Right lobe of liver (tissue), 4 donors: Measurements from ENCODE around the gene NIPA2.

ENCODE experiments used
- POLR2A ChIP-seq: fragments of 450-650 bp; IDR thresholded peaks from one replicate; pipeline ENCODE4 v1.6.1; 2017; ENCODE audit warnings: antibody characterized with exemption, mild to moderate bottlenecking
- TF ChIP-seq, protein P1 (sequence below), 4 donors: fragments of 200-600 bp in 3 of 4; fragments of 450-650 bp in 1 of 4; IDR thresholded peaks; one replicate each; pipeline versions ENCODE4 v1.5.1 to v1.8.0; 2016 to 2022; ENCODE audit warnings: antibody characterized with exemption in 4 of 4, mild to moderate bottlenecking in 2 of 4
- donor health status: DM: no; HTN: no; CAD: no.
- donor health status: DM: no; HTN: no; CAD: no.
- donor health status: DM: no; HTN: yes; CAD: no.

DNA sequence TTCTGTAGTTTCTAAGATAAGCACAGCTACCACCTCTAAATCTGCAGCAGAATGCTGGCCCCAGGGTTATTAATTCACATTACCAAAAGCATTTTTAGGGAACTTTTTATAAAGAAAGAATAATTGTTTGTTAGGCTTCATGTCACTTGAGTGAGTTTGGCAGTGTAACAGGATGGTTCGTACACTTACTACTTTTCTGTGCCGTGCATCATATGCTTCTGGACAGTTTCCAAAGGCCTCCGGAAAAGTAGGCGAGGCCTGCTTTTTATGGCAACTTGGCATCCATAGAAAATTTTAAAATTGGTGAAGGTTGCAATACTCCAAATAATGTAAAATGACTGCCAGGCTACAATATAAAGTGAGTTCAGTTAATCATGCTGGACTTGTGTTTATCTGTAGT, 30.0 kb downstream of the NIPA2 start:
- TF ChIP-seq, protein P1, sequence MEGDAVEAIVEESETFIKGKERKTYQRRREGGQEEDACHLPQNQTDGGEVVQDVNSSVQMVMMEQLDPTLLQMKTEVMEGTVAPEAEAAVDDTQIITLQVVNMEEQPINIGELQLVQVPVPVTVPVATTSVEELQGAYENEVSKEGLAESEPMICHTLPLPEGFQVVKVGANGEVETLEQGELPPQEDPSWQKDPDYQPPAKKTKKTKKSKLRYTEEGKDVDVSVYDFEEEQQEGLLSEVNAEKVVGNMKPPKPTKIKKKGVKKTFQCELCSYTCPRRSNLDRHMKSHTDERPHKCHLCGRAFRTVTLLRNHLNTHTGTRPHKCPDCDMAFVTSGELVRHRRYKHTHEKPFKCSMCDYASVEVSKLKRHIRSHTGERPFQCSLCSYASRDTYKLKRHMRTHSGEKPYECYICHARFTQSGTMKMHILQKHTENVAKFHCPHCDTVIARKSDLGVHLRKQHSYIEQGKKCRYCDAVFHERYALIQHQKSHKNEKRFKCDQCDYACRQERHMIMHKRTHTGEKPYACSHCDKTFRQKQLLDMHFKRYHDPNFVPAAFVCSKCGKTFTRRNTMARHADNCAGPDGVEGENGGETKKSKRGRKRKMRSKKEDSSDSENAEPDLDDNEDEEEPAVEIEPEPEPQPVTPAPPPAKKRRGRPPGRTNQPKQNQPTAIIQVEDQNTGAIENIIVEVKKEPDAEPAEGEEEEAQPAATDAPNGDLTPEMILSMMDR (IDR thresholded peaks at IDR 0.05), result no peak
- TF ChIP-seq POLR2A, result no peak
